HCT116 (cell line): ENCODE data around the gene ZCCHC2. TPM values are rescaled to one million over a fixed set of nuclear protein-coding genes. Genes with fewer than 3 reads are reported as not detected.

Experiments used
- ATAC-seq: fragments of 200-7000 bp; cut with Tn5 transposase; 2 replicates; pipeline ENCODE4 v1.9.1; 2020; ENCODE audit warnings: mild to moderate bottlenecking, moderate library complexity
- BruUV-seq: library from RNA; stranded (reverse); fragments of 400-500 nt; replicated peaks from 2 replicates; lab custom pipeline; 2021; lab: Mats Ljungman, UMichigan
- CTCF ChIA-PET: fragments of 300-600 bp; sonication (Branson Sonifier 250); formaldehyde crosslinking; loops from one replicate; lab custom pipeline; 2021; ENCODE audit warnings: antibody characterized with exemption; lab: Charles Lee
- POLR2A ChIA-PET: fragments of 300-600, 350-600 bp; sonication (Branson Sonifier 250); formaldehyde crosslinking; loops from one replicate; lab custom pipeline; 2021; ENCODE audit warnings: antibody characterized with exemption; lab: Charles Lee
- RAD21 ChIA-PET, 2 experiments: fragments of 300-600 bp; sonication (Branson Sonifier 250); formaldehyde crosslinking; loops; one replicate each; lab custom pipeline; 2023; ENCODE audit warnings: low total read pairs in 2 of 2; ENCODE audit not compliant: uncharacterized antibody in 2 of 2, unreplicated experiment in 2 of 2, low non-redundant PET in 1 of 2; lab: Charles Lee
- DNase-seq: peaks from one replicate; pipeline ENCODE4 v3.0.0-alpha.2; 2010; ENCODE audit warnings: low read depth, low spot score
- H2AFZ ChIP-seq: fragments of 200-600 bp; shearing (Covaris generic), sonication (generic); 2 replicates; pipeline ENCODE4 v1.6.1; 2017; ENCODE audit warnings: low read depth, mixed run types, mixed read lengths, antibody characterized with exemption, low read length; ENCODE audit not compliant: poor library complexity, severe bottlenecking
- H3K27ac ChIP-seq: 2 replicates; pipeline ENCODE4 v1.5.1; 2012; ENCODE audit warnings: low read depth, low read length
- H3K27me3 ChIP-seq: fragments of 200-600 bp; sonication (generic); 2 replicates; pipeline ENCODE4 v1.6.1; 2016; ENCODE audit warnings: mixed run types, low read length, mixed read lengths; ENCODE audit not compliant: insufficient read depth
- H3K36me3 ChIP-seq, 2 experiments: fragments of 200-500 bp in 1 of 2; fragments of 200-600 bp in 1 of 2; sonication (Bioruptor generic) in 1 of 2; sonication (generic) in 1 of 2; 2 replicates each; pipeline versions ENCODE4 v1.5.1 to v1.6.1; 2014 to 2016; ENCODE audit warnings: low read length in 2 of 2, inconsistent platforms in 1 of 2, mixed read lengths in 1 of 2, mixed run types in 1 of 2; ENCODE audit not compliant: insufficient read depth in 2 of 2, control insufficient read depth in 1 of 2
- H3K4me1 ChIP-seq, 2 experiments: fragments of 200-600 bp in 1 of 2; sonication (generic) in 1 of 2; 2 replicates each; pipeline versions ENCODE4 v1.5.1 to v1.6.1; 2012 to 2017; ENCODE audit warnings: low read length in 2 of 2, inconsistent platforms in 1 of 2, mild to moderate bottlenecking in 1 of 2, mixed read lengths in 1 of 2, mixed run types in 1 of 2, moderate library complexity in 1 of 2; ENCODE audit not compliant: insufficient read depth in 2 of 2, control insufficient read depth in 1 of 2
- H3K4me2 ChIP-seq: fragments of 200-600 bp; sonication (generic); 2 replicates; pipeline ENCODE4 v1.6.1; 2017; ENCODE audit warnings: mixed run types, low read length, mixed read lengths
- H3K4me3 ChIP-seq, 2 experiments: fragments of 200-600 bp in 1 of 2; sonication (generic) in 1 of 2; replicated peaks in 1 of 2; 2 replicates each; pipeline ENCODE4 v1.5.1; 2011 to 2016; ENCODE audit warnings: low read length in 2 of 2, control low read depth in 1 of 2, low read depth in 1 of 2, mild to moderate bottlenecking in 1 of 2, mixed read lengths in 1 of 2, mixed run types in 1 of 2
- H3K79me2 ChIP-seq: fragments of 200-600 bp; sonication (generic); 2 replicates; pipeline ENCODE4 v1.6.1; 2017; ENCODE audit warnings: mild to moderate bottlenecking, mixed run types, low read length, moderate library complexity, mixed read lengths; ENCODE audit not compliant: insufficient read depth
- H3K9ac ChIP-seq: fragments of 200-600 bp; sonication (generic); 2 replicates; pipeline ENCODE4 v1.6.1; 2016; ENCODE audit warnings: low read length, mixed read lengths
- H3K9me2 ChIP-seq: fragments of 200-600 bp; sonication (generic), shearing (Covaris generic); 2 replicates; pipeline ENCODE4 v1.6.1; 2017; ENCODE audit warnings: mixed run types, mild to moderate bottlenecking, moderate library complexity; ENCODE audit not compliant: insufficient read depth
- H3K9me3 ChIP-seq, 2 experiments: fragments of 200-500 bp in 1 of 2; fragments of 200-600 bp in 1 of 2; sonication (Bioruptor generic) in 1 of 2; sonication (generic) in 1 of 2; 2 replicates each; pipeline ENCODE4 v1.6.1; 2014 to 2017; ENCODE audit warnings: low read length in 2 of 2, mixed read lengths in 2 of 2, inconsistent platforms in 1 of 2, low read depth in 1 of 2, mild to moderate bottlenecking in 1 of 2, mixed run types in 1 of 2, moderate library complexity in 1 of 2; ENCODE audit not compliant: control insufficient read depth in 1 of 2, insufficient read depth in 1 of 2
- H4K20me1 ChIP-seq: fragments of 200-600 bp; sonication (generic), shearing (Covaris generic); 2 replicates; pipeline ENCODE4 v1.6.1; 2017; ENCODE audit warnings: mixed run types, mild to moderate bottlenecking, moderate library complexity; ENCODE audit not compliant: insufficient read depth
- EGR1 ChIP-seq: IDR thresholded peaks from 2 replicates; pipeline ENCODE4 v1.6.1; 2012; ENCODE audit warnings: low read depth
- ELF1 ChIP-seq: IDR thresholded peaks from 2 replicates; pipeline ENCODE4 v1.6.1; 2012; ENCODE audit warnings: low read depth, borderline replicate concordance
- EZH2phosphoT487 ChIP-seq: fragments of 200-600 bp; IDR thresholded peaks from 2 replicates; pipeline ENCODE4 v1.6.1; 2018; ENCODE audit warnings: antibody characterized with exemption, borderline replicate concordance
- FOSL1 ChIP-seq: IDR thresholded peaks from 2 replicates; pipeline ENCODE4 v1.6.1; 2012; ENCODE audit warnings: low read depth
- MAX ChIP-seq: IDR thresholded peaks from 2 replicates; pipeline ENCODE4 v1.6.1; 2012
- POLR2A ChIP-seq: IDR thresholded peaks from 2 replicates; pipeline ENCODE4 v1.7.0; 2011; ENCODE audit warnings: borderline replicate concordance; ENCODE audit not compliant: insufficient read depth, insufficient read length; ENCODE audit errors: extremely low read depth
- POLR2AphosphoS5 ChIP-seq: IDR thresholded peaks from 2 replicates; pipeline ENCODE4 v1.6.1; 2011; ENCODE audit warnings: mild to moderate bottlenecking, low read depth, low read length, moderate library complexity
- RAD21 ChIP-seq: IDR thresholded peaks from 2 replicates; pipeline ENCODE4 v1.6.1; 2012; ENCODE audit warnings: low read depth, mild to moderate bottlenecking
- TCF7L2 ChIP-seq: IDR thresholded peaks from 2 replicates; pipeline ENCODE4 v1.7.0; 2011; ENCODE audit warnings: borderline replicate concordance, inconsistent platforms; ENCODE audit not compliant: insufficient read depth, insufficient read length; ENCODE audit errors: extremely low read depth
- YY1 ChIP-seq: IDR thresholded peaks from 2 replicates; pipeline ENCODE4 v1.6.1; 2011; ENCODE audit warnings: low read length, low read depth, moderate library complexity, mild to moderate bottlenecking; ENCODE audit not compliant: insufficient replicate concordance; ENCODE audit errors: extremely low read depth
- ZNF274 ChIP-seq: fragments of 200-500 bp; sonication (Bioruptor generic); IDR thresholded peaks from 2 replicates; pipeline ENCODE4 v1.6.1; 2014; ENCODE audit warnings: mild to moderate bottlenecking, low read depth, low read length, inconsistent platforms
- intact Hi-C: fragments of 100-400 bp; cut with micrococcal nuclease; formaldehyde crosslinking; loops from 2 replicates; pipeline ENCODE4 v1.10.0; 2022
- total RNA-seq: library from RNA; stranded (reverse); gene quantifications from one replicate; pipeline ENCODE4 v1.2.1, GENCODE V29; 2021; ENCODE audit not compliant: unreplicated experiment

Gene ZCCHC2
- total RNA-seq, 1 experiment from 2014 or later = 17.7 TPM

GRCh38 chr18:62588217-62588616 lies 65.4 kb downstream of the ZCCHC2 start:
- no peak overlapping the region for H2AFZ ChIP-seq
- H3K4me3 ChIP-seq = no peak overlapping the region
- no peaks in the 10 kb centered on the region for H3K36me3 ChIP-seq
- DNase-seq = no peak
- no peaks in the 10 kb centered on the region for H3K9me2 ChIP-seq
- H3K4me1 ChIP-seq = peaks cover 0 to 8% of the 10 kb centered on the region in 2 experiments; a peak in 2 of 4 replicates
- POLR2A ChIA-PET = no interaction called here
- no TSS peak for BruUV-seq
- no peak for ATAC-seq
- H3K4me2 ChIP-seq = no peak overlapping the region
- no peaks in the 10 kb centered on the region for H3K9me3 ChIP-seq
- H3K9ac ChIP-seq = no peak overlapping the region
- no peaks in the 10 kb centered on the region for H4K20me1 ChIP-seq
- TF ChIP-seq EGR1 = no peak
- TF ChIP-seq EZH2phosphoT487 = no peak
- TF ChIP-seq FOSL1 = no peak
- no peak for TF ChIP-seq TCF7L2
- no peak for TF ChIP-seq YY1
- no peak for TF ChIP-seq MAX
- RAD21 ChIA-PET = no interaction called here
- intact Hi-C loops = no loop called here
- no peaks in the 10 kb centered on the region for H3K79me2 ChIP-seq
- H3K27ac ChIP-seq = no peak overlapping the region
- no peaks in the 10 kb centered on the region for H3K27me3 ChIP-seq
- CTCF ChIA-PET = interaction anchor here (3.5 kb wide), 1 partner anchor 393 kb away, joined by 34 read pairs; no protein-coding TSS in a partner anchor

- Histone ChIP-seq H3K79me2 (no peaks in the 10 kb centered on the region), H3K4me3 (no peak overlapping the region), H3K27me3 (no peaks in the 10 kb centered on the region), H3K9me2 (no peaks in the 10 kb centered on the region), H4K20me1 (no peaks in the 10 kb centered on the region), H3K4me1 (no peaks in the 10 kb centered on the region), H3K27ac (no peak overlapping the region), H3K9me3 (no peaks in the 10 kb centered on the region), H3K4me2 (no peak overlapping the region), H3K36me3 (no peaks in the 10 kb centered on the region), H2AFZ (no peak overlapping the region), H3K9ac (no peak overlapping the region)
- ChIA-PET RAD21 (no interaction called here), POLR2A (no interaction called here), CTCF (no interaction called here)
- BruUV-seq = no TSS peak
- DNase-seq (no peak), ATAC-seq (no peak)
- intact Hi-C loops = no loop called here
- TF ChIP-seq POLR2A = no peak
- no peak for TF ChIP-seq ELF1
- TF ChIP-seq RAD21 = no peak
- no peak for TF ChIP-seq MAX
- TF ChIP-seq ZNF274 = no peak
- TF ChIP-seq POLR2AphosphoS5 = no peak
Measured at GRCh38 chr18:62590799-62591590, 68.2 kb downstream of the ZCCHC2 start.
